Heart right ventricle (tissue), 16 donors: ENCODE measurements around the gene POLE3. TPM values are rescaled to one million over a fixed set of nuclear protein-coding genes. Genes with fewer than 3 reads are reported as not detected.

Source experiments
- ATAC-seq, 8 donors: fragments of 200-7000 bp; cut with Tn5 transposase; one replicate each; pipeline ENCODE4 v1.9.1; 2020; ENCODE audit warnings: mild to moderate bottlenecking in 8 of 8, moderate library complexity in 8 of 8, moderate number of reproducible peaks in 1 of 8
- DNase-seq, 2 donors: peaks; one replicate each; pipeline ENCODE4 v3.0.0-alpha.2; 2020
- H3K27ac ChIP-seq, 10 donors: fragments of 200-600 bp; sonication (generic) in 2 of 10; one replicate each; pipeline versions ENCODE4 v1.5.0 to v1.8.0; 2020 to 2022; ENCODE audit warnings: mild to moderate bottlenecking in 3 of 10
- H3K27me3 ChIP-seq, 7 donors: fragments of 200-600 bp; one replicate each; pipeline ENCODE4 v1.8.0; 2021 to 2022; ENCODE audit warnings: mild to moderate bottlenecking in 2 of 7
- H3K36me3 ChIP-seq, 9 donors: fragments of 200-600 bp; sonication (generic) in 1 of 9; one replicate each; pipeline versions ENCODE4 v1.5.0 to v1.8.0; 2020 to 2022; ENCODE audit warnings: mild to moderate bottlenecking in 2 of 9
- H3K4me1 ChIP-seq, 9 donors: fragments of 200-600 bp; sonication (generic) in 1 of 9; one replicate each; pipeline versions ENCODE4 v1.5.0 to v1.8.0; 2020 to 2022; ENCODE audit warnings: mild to moderate bottlenecking in 4 of 9
- H3K4me3 ChIP-seq, 10 donors: fragments of 200-600 bp; sonication (generic) in 2 of 10; one replicate each; pipeline versions ENCODE4 v1.5.0 to v1.8.0; 2020 to 2022; ENCODE audit warnings: mild to moderate bottlenecking in 7 of 10, moderate library complexity in 2 of 10
- H3K9me3 ChIP-seq, 11 donors: fragments of 200-600 bp in 10 of 11; sonication (generic) in 2 of 11; one replicate each; pipeline versions ENCODE4 v1.5.0 to v1.8.0; 2013 to 2022; ENCODE audit warnings: mild to moderate bottlenecking in 2 of 11, control low read depth in 1 of 11, moderate library complexity in 1 of 11
- CTCF ChIP-seq, 9 donors: fragments of 200-600 bp; sonication (generic) in 2 of 9; IDR thresholded peaks; one replicate each; pipeline versions ENCODE4 v1.5.0 to v1.8.0; 2021 to 2022; ENCODE audit warnings: antibody characterized with exemption in 9 of 9, mild to moderate bottlenecking in 5 of 9, moderate library complexity in 1 of 9
- WGBS, 2 donors: extraction: QIAGEN DNeasy Blood & Tissue Kit; methylation state at CpG; one replicate each; pipeline ENCODE4 v1.1.7; 2013; ENCODE audit warnings: inconsistent platforms in 1 of 2; 5-methylcytosine and 5-hydroxymethylcytosine counted together
- intact Hi-C, 10 donors: fragments of 100-400 bp; cut with DNase I; formaldehyde crosslinking; loops; one replicate each; pipeline versions ENCODE4 v1.11.1 to v1.14.2; 2022
- long read RNA-seq, 3 donors: library from polyadenylated mRNA; unstranded; transcript quantifications; one replicate each; pipeline ENCODE4 v2.0.0, GENCODE V29; 2020 to 2021
- polyA plus RNA-seq, 2 donors: library from polyadenylated mRNA; stranded (reverse); fragments of 200-250 nt; gene quantifications; one replicate each; pipeline ENCODE4 v1.2.3, GENCODE V29; 2013
- total RNA-seq, 10 donors: library from RNA; stranded (reverse); fragmentation: NEBNext Ultra II Directional in 3 of 10; extraction: Animal tissue kit (Norgen Biotek cat#: 25700) in 3 of 10; gene quantifications; one replicate each; pipeline versions ENCODE4 v1.2.1 to v1.2.4, GENCODE V29; 2021 to 2023
- donor health status: Arrhythmogenic right ventricular cardiomyopathy.
- donor health status: ischemic (EF 13 %, LVEDD 7.1; RV severe dilation, severe dysfunction).
- donor health status: healthy with polysubstance abuse.
- donor health status: DM: no; HTN: yes; CAD: no.
- donor health status: DM: no; HTN: no; CAD: no.
- donor health status: ischemic (EF 25% LVEDD 6.9; RV normal size, moderate dysfunction).
- donor health status: ischemic (EF 25% LVEDD 5.7; RV mildly dilated, moderate dysfunction).
- donor health status: healthy.
- donor health status: DM: yes; HTN: yes; CAD: no.
- donor health status: Ischemic cardiomyopathy.
- donor health status: ischemic (EF 35%, LVEDD 5.7; RV mildly dilated, moderate dysfunction).
- donor health status: nonischemic (EF 11% LVEDD 7.7; RV severe dilation, severe dysfunction).
- donor health status: DM: yes; HTN: yes; CAD: no.
- donor health status: PGD.
- donor health status: ischemic (EF 29% LVEDD 5.4; RV normal size, mild dysfunction).
- donor health status: nonischemic (EF 23%, LVEDD 6.1; RV moderate dilation, normal function).

POLE3 gene
- total RNA-seq: 10 to 100 TPM; 19.0 to 26.9 (median 23.1) TPM
- 10 to 100 TPM; 14.2 to 45.0 TPM for polyA plus RNA-seq
- long read RNA-seq, donor 1, transcript POLE3-201 (4 exons, 2,109 nt): major isoform, 19 of 25 reads
- long read RNA-seq, donor 1, partial matches to known transcripts: 3 of 25 reads
- long read RNA-seq, donor 1, other reads (novel, unspliced or antisense): 1 of 25 reads
- long read RNA-seq, donor 2, transcript POLE3-201 (4 exons, 2,109 nt): major isoform, 18 of 20 reads
- long read RNA-seq, donor 2, partial matches to known transcripts: 0 of 20 reads
- long read RNA-seq, donor 2, other reads (novel, unspliced or antisense): 2 of 20 reads
- long read RNA-seq, donor 3, transcript POLE3-201 (4 exons, 2,109 nt): major isoform, 49 of 53 reads
- long read RNA-seq, donor 3, partial matches to known transcripts: 1 of 53 reads
- long read RNA-seq, donor 3, other reads (novel, unspliced or antisense): 0 of 53 reads

GRCh38 chr9:113410207-113410864 is at the start of gene POLE3, which contains the start of gene C9orf43:
Gene POLE3, minus strand, starts transcription at chr9:113410675. Its CDS starts 382 bp downstream, at chr9:113410293.
Gene C9orf43, plus strand, starts transcription at chr9:113410747. Its CDS starts 2,747 bp downstream, at chr9:113413494.
- Histone ChIP-seq H3K27ac (peak within 1 kb of the TSS; percentile 88 to 98 (median 96)), H3K4me3 (peak within 1 kb of the TSS; percentile 71 to 94 (median 80)), H3K36me3 (peaks cover 0 to 24% (median 7%) of the 10 kb centered on the region in 9 donors), H3K9me3 (no peaks in the 10 kb centered on the region), H3K27me3 (no peaks in the 10 kb centered on the region), H3K4me1 (peaks cover 2 to 31% (median 25%) of the 10 kb centered on the region in 9 donors)
- peak; percentile 97 to 99 (median 98) for ATAC-seq
- peak; percentile 95 for DNase-seq
- intact Hi-C loops: loop anchor here in 1 of 10 donors (2.0 kb wide), 1 partner anchor 100 kb away; no protein-coding TSS in a partner anchor
- TF ChIP-seq CTCF (IDR thresholded peaks at IDR 0.05): peak in 2 of 9 donors; percentile 18 to 25
- 0% methylated on average over 61 of the region's 61 CpGs for WGBS, 2 donors

- Histone ChIP-seq H3K9me3 (no peaks in the 10 kb centered on the region), H3K4me1 (peaks cover 21 to 43% (median 31%) of the 10 kb centered on the region in 9 donors), H3K36me3 (no peaks in the 10 kb centered on the region), H3K27ac (peak overlapping the region; percentile 71 to 98 (median 90)), H3K27me3 (no peaks in the 10 kb centered on the region), H3K4me3 (no peak overlapping the region)
- DNase-seq (no peak), ATAC-seq (no peak)
- TF ChIP-seq CTCF (IDR thresholded peaks at IDR 0.05): no peak
- WGBS, 2 donors: 96 to 98% methylated on average over 2 of the region's 2 CpGs
- intact Hi-C loops: loop anchor here in 5 of 10 donors (5.0 kb wide), 3 partner anchors 36 to 116 kb away; no protein-coding TSS in a partner anchor
Measured at GRCh38 chr9:113456235-113456634, 45.8 kb upstream of the POLE3 start.

- Histone ChIP-seq H3K27me3 (no peaks in the 10 kb centered on the region), H3K27ac (peak overlapping the region; percentile 71 to 98 (median 90)), H3K36me3 (no peaks in the 10 kb centered on the region), H3K4me1 (peaks cover 21 to 47% (median 32%) of the 10 kb centered on the region in 9 donors), H3K9me3 (no peaks in the 10 kb centered on the region), H3K4me3 (no peak overlapping the region)
- intact Hi-C loops: loop anchor here in 5 of 10 donors (2.0 to 5.0 kb wide), 4 partner anchors 37 to 128 kb away; no protein-coding TSS in a partner anchor
- TF ChIP-seq CTCF (IDR thresholded peaks at IDR 0.05): no peak
- 12 to 14% methylated on average over 5 of the region's 5 CpGs for WGBS, 2 donors
- peak; percentile 89 to 97 (median 96) for ATAC-seq
- peak in 1 of 2 donors; percentile 68 for DNase-seq
Measured at GRCh38 chr9:113454914-113455761, 44.7 kb upstream of the POLE3 start.
